Stomach smooth muscle (tissue), 2 donors: ENCODE results near the gene C14orf132.

Source experiments
- H3K27ac ChIP-seq: one replicate; pipeline ENCODE4 v1.7.0; 2013; ENCODE audit warnings: mild to moderate bottlenecking, low read length, inconsistent platforms
- H3K27me3 ChIP-seq, 2 donors: one replicate each; pipeline ENCODE4 v1.7.0; 2013; ENCODE audit warnings: low read length in 2 of 2; ENCODE audit not compliant: insufficient read depth in 2 of 2, control insufficient read depth in 1 of 2
- H3K36me3 ChIP-seq, 2 donors: one replicate each; pipeline ENCODE4 v1.7.0; 2013; ENCODE audit warnings: low read length in 2 of 2; ENCODE audit not compliant: control insufficient read depth in 2 of 2, insufficient read depth in 2 of 2
- H3K4me1 ChIP-seq: one replicate; pipeline ENCODE4 v1.7.0; 2013; ENCODE audit warnings: low read length; ENCODE audit not compliant: control insufficient read depth, insufficient read depth
- H3K4me3 ChIP-seq, 2 donors: one replicate each; pipeline ENCODE4 v1.7.0; 2013; ENCODE audit warnings: low read length in 2 of 2
- H3K9ac ChIP-seq, 2 donors: one replicate each; pipeline ENCODE4 v1.7.0; 2013; ENCODE audit warnings: low read length in 2 of 2, mild to moderate bottlenecking in 1 of 2
- H3K9me3 ChIP-seq, 2 donors: one replicate each; pipeline ENCODE4 v1.7.0; 2013; ENCODE audit warnings: low read length in 2 of 2; ENCODE audit not compliant: control insufficient read depth in 2 of 2
- donor health status: healthy.
- donor health status: Pancreatic carcinoma.

Gene C14orf132

DNA sequence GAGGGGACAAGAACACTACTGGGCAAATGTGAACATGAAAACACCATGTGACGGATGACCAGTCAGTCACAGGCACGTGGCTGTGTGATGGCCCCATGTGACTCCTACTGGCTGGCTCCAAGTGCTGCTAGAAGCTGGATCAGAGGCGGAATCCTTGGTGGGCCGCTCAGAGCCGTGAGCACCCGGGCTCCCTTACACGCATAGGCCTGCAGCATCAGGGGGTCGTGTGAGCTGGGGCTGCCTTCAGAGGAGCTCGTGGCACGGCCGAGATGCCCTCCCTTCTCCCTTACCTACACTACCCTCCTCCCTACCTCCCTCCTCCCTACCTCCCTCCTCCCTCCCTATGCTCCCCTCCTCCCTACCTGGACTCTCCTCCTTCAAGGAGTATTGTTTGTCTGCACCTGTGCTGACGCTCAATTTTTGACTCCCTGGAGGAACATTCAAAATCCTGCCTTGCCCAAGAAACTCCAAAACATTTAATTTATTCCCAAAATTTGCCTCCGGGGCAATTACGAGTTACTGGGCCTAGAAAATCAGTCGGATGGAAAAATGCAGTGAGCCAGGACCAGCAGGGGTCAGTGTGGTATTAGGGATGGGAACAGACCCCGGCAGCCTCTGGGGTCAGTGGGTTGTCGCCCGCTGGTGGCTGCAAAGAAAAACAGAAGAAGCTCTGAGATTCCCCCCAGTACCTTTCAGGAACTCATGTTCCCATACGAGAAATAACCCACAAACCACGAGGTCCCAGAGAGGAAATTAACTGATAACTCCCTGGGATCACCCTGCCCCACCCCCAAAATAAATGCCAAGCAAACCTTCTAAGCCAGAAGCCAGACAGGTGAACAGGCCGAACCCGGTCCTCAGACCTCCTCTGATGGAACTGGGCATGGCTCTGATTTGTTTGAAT, 61.3 kb downstream of the C14orf132 start:
- H3K9me3 ChIP-seq: no peaks in the 10 kb centered on the region
- H3K27me3 ChIP-seq: peaks cover 0 to 6% of the 10 kb centered on the region in 2 donors
- peaks cover 34% of the 10 kb centered on the region for H3K4me1 ChIP-seq
- no peak overlapping the region for H3K9ac ChIP-seq
- H3K4me3 ChIP-seq: no peak overlapping the region
- no peak overlapping the region for H3K27ac ChIP-seq
- H3K36me3 ChIP-seq: no peaks in the 10 kb centered on the region

- peak overlapping the region; percentile 6 for H3K27ac ChIP-seq
- H3K9ac ChIP-seq: no peak overlapping the region
- H3K4me3 ChIP-seq: no peak overlapping the region
- no peaks in the 10 kb centered on the region for H3K36me3 ChIP-seq
- H3K9me3 ChIP-seq: no peaks in the 10 kb centered on the region
- peaks cover 0 to 4% of the 10 kb centered on the region in 2 donors for H3K27me3 ChIP-seq
- H3K4me1 ChIP-seq: peaks cover 31% of the 10 kb centered on the region
These were observed 63.1 kb downstream of the C14orf132 start for GRCh38 chr14:96102081-96102856.

GRCh38 chr14:96103075-96103474, 63.9 kb downstream of the C14orf132 start:
- Histone ChIP-seq H3K27ac (peak overlapping the region; percentile 97), H3K4me3 (no peak overlapping the region), H3K36me3 (no peaks in the 10 kb centered on the region), H3K9me3 (no peaks in the 10 kb centered on the region), H3K9ac (no peak overlapping the region), H3K27me3 (peaks cover 0 to 4% of the 10 kb centered on the region in 2 donors), H3K4me1 (peaks cover 30% of the 10 kb centered on the region)

DNA sequence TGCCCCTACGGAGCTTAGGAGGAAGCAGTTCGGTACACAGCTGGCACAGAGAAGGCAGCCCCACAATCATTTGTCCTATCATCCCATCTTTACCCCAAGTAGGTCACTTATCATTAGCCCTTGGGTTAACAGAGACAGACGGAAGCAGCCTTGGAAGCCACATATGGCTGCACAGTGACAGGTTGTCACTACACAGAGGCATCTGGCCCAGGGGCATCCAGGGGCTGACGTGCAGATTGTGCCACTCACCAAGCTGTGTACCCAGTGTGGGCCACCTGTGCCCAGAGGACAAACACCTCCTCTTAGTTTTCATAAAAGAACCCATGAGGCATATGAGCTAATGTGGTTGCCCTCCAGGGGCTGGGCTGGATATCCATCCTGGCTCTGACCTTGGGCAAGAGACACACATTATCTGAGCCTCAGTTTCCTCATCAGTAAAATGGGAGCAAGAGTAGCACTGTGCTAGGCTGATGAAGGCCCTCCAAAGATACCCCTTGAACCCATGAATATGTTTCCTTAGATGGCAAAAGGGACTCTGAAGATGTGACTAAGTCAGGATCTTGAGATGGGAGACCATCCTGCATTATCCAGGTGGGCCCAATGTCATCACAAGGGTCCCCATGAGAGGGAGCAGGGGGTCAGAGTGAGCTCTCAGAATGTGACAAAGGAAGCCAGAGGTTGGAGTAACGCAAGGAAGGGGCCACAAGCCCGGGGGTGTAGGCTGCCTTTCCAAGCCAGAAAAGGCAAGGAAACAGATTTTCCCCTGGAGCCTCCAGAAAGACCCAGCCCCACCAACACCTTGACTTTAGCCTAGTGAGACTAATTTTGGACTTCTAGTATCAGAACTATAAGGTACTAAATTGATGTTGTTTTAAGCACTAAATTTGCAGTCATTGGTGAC, 64.6 kb downstream of the C14orf132 start:
- Histone ChIP-seq H3K4me3 (no peak overlapping the region), H3K27me3 (peaks cover 0 to under 1% of the 10 kb centered on the region in 2 donors), H3K9ac (peak overlapping the region in 1 of 2 donors; percentile 66), H3K27ac (peak overlapping the region; percentile 97), H3K9me3 (no peaks in the 10 kb centered on the region), H3K36me3 (no peaks in the 10 kb centered on the region), H3K4me1 (peaks cover 30% of the 10 kb centered on the region)

DNA sequence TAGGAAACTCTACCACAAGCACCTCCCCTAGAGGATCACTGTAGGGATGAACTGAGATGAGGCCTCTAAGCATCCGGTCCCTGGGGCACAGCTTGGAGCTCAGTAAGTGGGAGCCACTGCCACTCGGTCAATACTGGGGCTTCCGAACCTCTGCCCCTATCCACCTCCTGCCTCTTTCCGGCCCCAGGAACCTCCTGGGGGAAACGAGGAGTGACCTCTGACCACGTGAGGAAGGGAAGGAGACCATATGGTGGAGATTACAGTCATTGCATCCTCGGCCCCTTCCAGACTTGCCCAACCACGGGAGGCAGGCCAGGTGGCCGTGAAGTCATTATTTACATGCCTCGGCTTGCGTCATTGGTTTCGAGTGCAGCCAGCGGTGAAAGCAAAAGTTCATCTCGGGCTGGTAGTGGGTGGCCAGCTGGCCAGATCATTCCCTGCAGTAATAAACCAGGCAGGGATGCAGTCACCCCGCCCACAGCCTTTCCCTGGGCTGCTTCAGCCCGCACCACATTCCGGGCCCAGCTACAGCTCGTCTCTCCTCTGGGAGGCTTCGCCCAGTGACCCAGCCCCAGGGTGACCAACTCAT, 65.4 kb downstream of the C14orf132 start:
- peaks cover 30% of the 10 kb centered on the region for H3K4me1 ChIP-seq
- H3K36me3 ChIP-seq: no peaks in the 10 kb centered on the region
- no peaks in the 10 kb centered on the region for H3K9me3 ChIP-seq
- H3K4me3 ChIP-seq: peak overlapping the region in 1 of 2 donors; percentile 47
- H3K27ac ChIP-seq: peak overlapping the region; percentile 97
- peak overlapping the region in 1 of 2 donors; percentile 66 for H3K9ac ChIP-seq
- no peaks in the 10 kb centered on the region for H3K27me3 ChIP-seq

GRCh38 chr14:96105089-96105925, 66.1 kb downstream of the C14orf132 start:
- Histone ChIP-seq H3K36me3 (no peaks in the 10 kb centered on the region), H3K4me3 (peak overlapping the region in 1 of 2 donors; percentile 47), H3K9ac (peak overlapping the region; percentile 52 to 76), H3K9me3 (no peaks in the 10 kb centered on the region), H3K4me1 (peaks cover 30% of the 10 kb centered on the region), H3K27ac (peak overlapping the region; percentile 97), H3K27me3 (no peaks in the 10 kb centered on the region)

DNA sequence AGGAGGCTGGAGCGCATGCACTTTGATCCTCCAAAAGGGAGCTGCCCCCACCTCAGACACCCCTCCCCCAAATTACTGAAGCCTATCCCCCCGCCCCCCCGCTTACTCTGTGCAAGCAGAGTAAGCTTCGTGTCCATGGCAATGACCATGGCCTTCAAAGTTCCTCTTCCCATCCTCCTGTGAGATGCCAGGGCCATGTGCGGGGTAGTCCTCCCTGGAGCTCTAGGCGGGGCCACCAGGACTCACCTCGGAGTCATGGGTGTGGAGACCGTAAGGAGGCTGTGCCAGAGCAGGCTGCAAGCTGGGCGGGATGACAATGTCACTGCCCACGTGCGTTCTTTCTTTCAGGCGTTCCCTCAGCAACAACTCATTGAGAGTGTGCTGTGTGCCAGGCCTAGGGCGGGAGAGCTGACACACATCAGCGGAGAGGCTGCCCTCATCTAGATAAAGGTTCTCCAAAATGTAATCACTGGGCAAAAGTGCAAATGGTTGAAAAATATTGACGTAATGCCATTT, 66.8 kb downstream of the C14orf132 start:
- peak overlapping the region; percentile 97 for H3K27ac ChIP-seq
- H3K9me3 ChIP-seq: no peaks in the 10 kb centered on the region
- H3K9ac ChIP-seq: peak overlapping the region in 1 of 2 donors; percentile 6
- no peak overlapping the region for H3K4me3 ChIP-seq
- H3K27me3 ChIP-seq: no peaks in the 10 kb centered on the region
- no peaks in the 10 kb centered on the region for H3K36me3 ChIP-seq
- H3K4me1 ChIP-seq: peaks cover 28% of the 10 kb centered on the region

DNA sequence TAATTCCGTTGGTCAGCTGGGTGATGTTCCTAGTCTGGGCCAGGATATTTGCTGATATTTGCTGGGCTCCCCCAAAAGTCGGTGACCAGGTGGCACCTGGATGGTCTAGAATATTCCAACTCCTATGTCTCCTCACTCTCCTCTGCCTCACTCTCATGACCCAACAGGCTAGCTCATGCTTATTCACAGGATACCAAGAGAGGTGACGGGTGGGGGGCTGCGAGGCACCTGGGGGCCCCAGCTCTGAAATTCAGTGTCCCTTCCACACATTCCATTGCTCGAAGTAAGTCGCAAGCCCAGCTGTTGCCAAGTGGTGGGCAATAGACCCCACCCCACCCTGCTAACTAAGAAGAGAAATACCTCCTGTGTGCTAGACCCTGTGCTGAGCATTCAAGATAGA, 67.7 kb downstream of the C14orf132 start:
- Histone ChIP-seq H3K4me1 (peaks cover 28% of the 10 kb centered on the region), H3K27me3 (no peaks in the 10 kb centered on the region), H3K4me3 (no peak overlapping the region), H3K27ac (peak overlapping the region; percentile 97), H3K36me3 (no peaks in the 10 kb centered on the region), H3K9ac (no peak overlapping the region), H3K9me3 (no peaks in the 10 kb centered on the region)

DNA sequence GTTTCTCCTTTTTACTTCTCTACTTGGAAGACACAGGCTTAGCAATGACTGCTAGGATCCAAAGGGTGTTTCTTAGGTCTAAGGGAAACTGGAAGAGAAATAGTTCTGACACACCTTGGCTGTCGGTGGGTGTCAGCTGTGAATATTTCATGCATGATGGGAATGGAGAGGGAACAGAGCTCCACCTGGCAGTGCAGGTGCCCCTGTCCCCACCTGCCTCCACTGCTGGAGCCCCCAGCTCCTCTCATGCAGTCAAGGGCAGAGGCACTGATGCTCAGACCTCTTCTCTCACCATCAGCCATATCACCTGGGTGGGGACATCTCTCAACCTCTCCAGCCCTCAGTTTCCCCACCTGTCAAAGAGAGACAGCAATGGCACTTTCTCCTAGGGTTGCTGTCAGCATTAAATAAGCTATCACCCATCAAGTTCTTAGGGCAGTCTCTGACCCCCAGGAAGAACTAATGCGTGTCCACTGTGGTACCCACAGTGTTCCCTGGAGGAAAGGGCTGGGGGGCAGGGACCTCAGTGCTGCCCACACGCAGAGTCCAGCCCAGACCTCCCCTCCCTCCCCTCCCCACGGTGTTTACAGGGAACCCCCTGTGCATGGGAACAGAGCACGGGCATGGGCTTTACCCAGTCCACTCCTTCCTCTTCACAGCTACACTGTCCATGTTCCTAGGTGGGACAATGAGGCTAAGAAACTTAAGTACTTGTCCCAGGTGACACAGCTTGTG, 69.1 kb downstream of the C14orf132 start:
- no peak overlapping the region for H3K4me3 ChIP-seq

More for the DNA sequence above, 69.1 kb downstream of the C14orf132 start:
- no peak overlapping the region for H3K9ac ChIP-seq
- H3K9me3 ChIP-seq: no peaks in the 10 kb centered on the region
- H3K27me3 ChIP-seq: no peaks in the 10 kb centered on the region
- no peaks in the 10 kb centered on the region for H3K36me3 ChIP-seq
- H3K27ac ChIP-seq: no peak overlapping the region
- H3K4me1 ChIP-seq: peaks cover 28% of the 10 kb centered on the region
